K562 (cell line): ENCODE results near the gene HES3. TPM values are rescaled to one million over a fixed set of nuclear protein-coding genes. Genes with fewer than 3 reads are reported as not detected.

Experiments
- ARID2 ChIP-seq: fragments of 450-650 bp; IDR thresholded peaks from 2 replicates; pipeline ENCODE4 v1.6.1; 2017; ENCODE audit warnings: antibody characterized with exemption, mild to moderate bottlenecking
- ARID4B ChIP-seq: sonication (generic); formaldehyde crosslinking; IDR thresholded peaks from 2 replicates; pipeline ENCODE4 v1.8.0; 2022; ENCODE audit warnings: mild to moderate bottlenecking, missing genetic modification reagents
- EGR1 ChIP-seq: fragments of 450-650 bp; conservative IDR thresholded peaks from 2 replicates; pipeline ENCODE4 v1.6.1; 2017; ENCODE audit warnings: mild to moderate bottlenecking
- FOXO4 ChIP-seq: fragments of 450-650 bp; formaldehyde crosslinking; IDR thresholded peaks from 2 replicates; pipeline ENCODE4 v1.4.0; 2020; ENCODE audit warnings: mild to moderate bottlenecking, moderate library complexity
- FOXP4 ChIP-seq: sonication (generic); formaldehyde crosslinking; IDR thresholded peaks from 2 replicates; pipeline ENCODE4 v1.8.0; 2022; ENCODE audit warnings: mild to moderate bottlenecking, missing genetic modification reagents, borderline replicate concordance
- GTF2F1 ChIP-seq: IDR thresholded peaks from 2 replicates; pipeline ENCODE4 v1.6.1; 2011; ENCODE audit warnings: low read depth, low read length, improper control_type of control experiment
- ILK ChIP-seq: fragments of 450-650 bp; IDR thresholded peaks from 2 replicates; pipeline ENCODE4 v1.6.1; 2016; ENCODE audit warnings: missing genetic modification characterization, low read depth, mild to moderate bottlenecking, missing compliant biosample characterization, moderate library complexity, borderline replicate concordance
- MAFK ChIP-seq: IDR thresholded peaks from 2 replicates; pipeline ENCODE4 v1.6.1; 2011; ENCODE audit warnings: low read length, improper control_type of control experiment
- MBD2 ChIP-seq: sonication (generic); IDR thresholded peaks from 2 replicates; pipeline ENCODE4 v1.6.1; 2016; ENCODE audit warnings: low read depth, borderline replicate concordance
- MIER1 ChIP-seq: fragments of 450-650 bp; IDR thresholded peaks from 2 replicates; pipeline ENCODE4 v1.6.1; 2016; ENCODE audit warnings: antibody characterized with exemption, mild to moderate bottlenecking, low read depth
- NCOR1 ChIP-seq: fragments of 450-650 bp; IDR thresholded peaks from 2 replicates; pipeline ENCODE4 v1.6.1; 2016; ENCODE audit warnings: mild to moderate bottlenecking, moderate library complexity
- OTX1 ChIP-seq: fragments of 450-650 bp; formaldehyde crosslinking; IDR thresholded peaks from 2 replicates; pipeline ENCODE4 v1.4.0; 2022; ENCODE audit warnings: mild to moderate bottlenecking
- THAP7 ChIP-seq: fragments of 250-450 bp; sonication (Bioruptor Pico); IDR thresholded peaks from 2 replicates; pipeline ENCODE4 v1.5.0; 2021
- ZBTB34 ChIP-seq: fragments of 250-450 bp; sonication (Bioruptor Pico); IDR thresholded peaks from 2 replicates; pipeline ENCODE4 v1.8.0; 2021; ENCODE audit warnings: mild to moderate bottlenecking, moderate library complexity
- ZNF239 ChIP-seq: fragments of 250-450 bp; sonication (Bioruptor Pico); IDR thresholded peaks from 2 replicates; pipeline ENCODE4 v1.4.0; 2020; ENCODE audit warnings: mild to moderate bottlenecking
- ZNF507 ChIP-seq: conservative IDR thresholded peaks from 2 replicates; pipeline ENCODE4 v1.6.1; 2017; ENCODE audit warnings: missing genetic modification characterization, missing compliant biosample characterization
- ZSCAN29 ChIP-seq: fragments of 450-650 bp; IDR thresholded peaks from 2 replicates; pipeline ENCODE4 v1.6.1; 2017
- polyA plus RNA-seq, 8 experiments: library from polyadenylated mRNA; depleted of rRNA in 4 of 8; stranded (reverse) in 5 of 8; unstranded in 3 of 8; fragments of >200 nt; fragmentation: Nextera tagmentation in 2 of 8; fragmentation: Illumina TruSeq in 1 of 8; extraction: Ambion mirVana in 2 of 8; extraction: Trizol in 1 of 8; gene quantifications; 2 replicates each; pipeline versions ENCODE4 v1.2.1 to v1.2.3, GENCODE V29; 2011 to 2014; ENCODE audit warnings: inconsistent platforms in 1 of 8, missing spikeins in 1 of 8
- total RNA-seq, 7 experiments: library from RNA; depleted of rRNA in 6 of 7; stranded (reverse); fragments of >200 nt in 6 of 7; fragmentation: Illumina TruSeq in 2 of 7; extraction: Trizol in 2 of 7; gene quantifications; 2 replicates each; pipeline versions ENCODE4 v1.2.1 to v1.2.3, GENCODE V29; 2011 to 2021; ENCODE audit warnings: low replicate concordance in 1 of 7

The HES3 gene
- total and polyA plus RNA-seq, 9 of the 15 experiments (the other 6 are each of a cell fraction or from before 2014, with no cell fraction given), result not detected

GRCh38 chr1:6199298-6200187 is 44.4 kb upstream of the HES3 start, which contains the start of gene RPL22 (continued):
- TF ChIP-seq MAFK (peak; percentile 21; the same call in 1 of the 2 replicates), FOXO4 (CRISPR knock-in tag) (peak; percentile 52; the same call in 1 of the 2 replicates), MBD2 (peak; percentile 96), ILK (tag) (no peak), ZSCAN29 (0 out of 2 replicates have a peak, but pooled peaks have one; percentile 48), GTF2F1 (0 out of 2 replicates have a peak, but pooled peaks have one; percentile 89), NCOR1 (peak; percentile 28; the same call in 1 of the 2 replicates), THAP7 (peak; percentile 46; the same call in 1 of the 2 replicates), ZNF507 (tag) (no peak), FOXP4 (CRISPR knock-in tag) (peak; percentile 51; the same call in 1 of the 2 replicates), ARID4B (CRISPR knock-in tag) (peak; percentile 98), EGR1 (peak; percentile 80), ZNF239 (CRISPR knock-in tag) (no peak), MIER1 (peak; percentile 60; the same call in 1 of the 2 replicates), ZBTB34 (CRISPR knock-in tag) (no peak), OTX1 (CRISPR knock-in tag) (peak; percentile 87; the same call in 1 of the 2 replicates), ARID2 (no peak)
